Stomach (tissue), 4 donors: ENCODE measurements around the gene OR9Q1.

Source experiments
- CTCF ChIP-seq, 7 experiments: fragments of 450-650 bp in 4 of 7; fragments of 200-600 bp in 3 of 7; sonication (generic) in 3 of 7; IDR thresholded peaks; one replicate each; pipeline ENCODE4 v1.5.1; 2016 to 2019; ENCODE audit warnings: antibody characterized with exemption in 7 of 7, control low read depth in 2 of 7, mild to moderate bottlenecking in 1 of 7
- POLR2AphosphoS5 ChIP-seq, 3 donors: sonication (generic); formaldehyde crosslinking; IDR thresholded peaks; one replicate each; pipeline ENCODE4 v1.6.1; 2016; ENCODE audit warnings: antibody characterized with exemption in 3 of 3

DNA sequence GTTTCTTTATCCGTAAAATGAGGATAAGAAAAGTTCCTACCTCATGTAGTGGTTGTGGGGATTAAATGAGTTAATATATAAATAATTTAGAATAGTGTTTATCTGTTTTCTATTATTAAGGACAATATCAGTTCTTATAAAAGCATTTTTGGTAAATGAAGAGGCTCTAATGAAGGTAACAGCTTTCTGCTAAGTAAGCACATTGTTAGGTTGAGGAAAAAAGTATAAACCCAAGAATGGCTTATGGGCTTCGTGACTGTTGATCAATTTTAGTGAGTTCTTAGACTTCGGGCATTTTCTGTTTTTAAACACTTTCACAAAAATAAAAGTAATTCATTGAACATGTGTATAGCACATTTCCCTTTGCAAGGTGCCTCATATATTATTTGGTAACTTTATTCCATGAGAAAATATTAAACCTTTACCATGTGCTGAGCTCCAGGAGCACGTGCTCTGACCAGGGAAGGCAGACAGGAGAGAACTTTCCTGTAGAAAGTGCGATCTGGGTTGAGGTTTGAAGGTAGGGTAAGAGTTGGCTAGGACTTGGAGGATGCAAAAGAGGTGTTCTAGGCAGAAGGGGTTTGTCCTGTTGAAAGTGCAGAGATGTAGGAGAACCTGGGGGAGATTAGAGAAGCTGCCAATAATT, 153.9 kb downstream of the OR9Q1 start:
- TF ChIP-seq CTCF (IDR thresholded peaks at IDR 0.05) (no peak), POLR2AphosphoS5 (IDR thresholded peaks at IDR 0.05) (no peak)
